ENCODE results near the gene PARD3. TPM values are rescaled to one million over a fixed set of nuclear protein-coding genes. Genes with fewer than 3 reads are reported as not detected.
A peak's percentile ranks its signal among the peaks of the same experiment; 100 is the strongest.

PARD3 gene
- polyA plus RNA-seq, 2 of the 4 experiments (the other 2 are of a cell fraction): 110 to 200 TPM

GRCh38 chr10:34589275-34589674, 225.8 kb downstream of the PARD3 start:
- FAIRE-seq (no peak), DNase-seq (ENCODE audit: low read depth in 1 of 2, low spot score in 1 of 2) (no peak), ATAC-seq (no peak)
- peaks cover 39% of the 10 kb centered on the region for H3K4me1 ChIP-seq
- H3K4me2 ChIP-seq: no peak overlapping the region
- H3K4me3 ChIP-seq: no peak overlapping the region
- POLR2A ChIA-PET: no interaction called here
- TF ChIP-seq RCOR1 (IDR thresholded peaks at IDR 0.05; ENCODE audit: low read depth, low read length) (no peak), CBX2 (IDR thresholded peaks at IDR 0.05; ENCODE audit: borderline replicate concordance, low read depth) (no peak), TFCP2L1 (CRISPR knock-in tag; IDR thresholded peaks at IDR 0.05) (no peak), HMGXB4 (CRISPR knock-in tag; IDR thresholded peaks at IDR 0.05; ENCODE audit: borderline replicate concordance) (no peak), USF2 (IDR thresholded peaks at IDR 0.05) (no peak), SREBF2 (IDR thresholded peaks at IDR 0.05) (no peak), PHF8 (IDR thresholded peaks at IDR 0.05; ENCODE audit: borderline replicate concordance, low read depth) (no peak)
- no peak overlapping the region for H3K27ac ChIP-seq
- CTCF ChIA-PET: interaction anchor here (0.7 kb wide), 2 partner anchors 44 to 92 kb away, joined by 3 to 5 read pairs; no protein-coding TSS in a partner anchor
- 94% methylated on average over 3 of the region's 3 CpGs for WGBS (ENCODE audit: missing lambda C conversion rate)
- H3K9me3 ChIP-seq: no peaks in the 10 kb centered on the region

- TF ChIP-seq ATOH8 (CRISPR knock-in tag; IDR thresholded peaks at IDR 0.05; ENCODE audit: low read depth) (no peak), MYC (IDR thresholded peaks at IDR 0.05; ENCODE audit: borderline replicate concordance, low read length) (no peak), REST (IDR thresholded peaks at IDR 0.05) (no peak), EP300 (IDR thresholded peaks at IDR 0.05) (no peak), ZNF302 (CRISPR knock-in tag; IDR thresholded peaks at IDR 0.05) (no peak), USF2 (IDR thresholded peaks at IDR 0.05) (no peak), NR3C1 (IDR thresholded peaks at IDR 0.05) (no peak), ZC3H11A (IDR thresholded peaks at IDR 0.05) (no peak), RAD21 (conservative IDR thresholded peaks at IDR 0.05 in 1 of 2, IDR thresholded peaks at IDR 0.05 in 1 of 2) (no peak), ELK1 (IDR thresholded peaks at IDR 0.05; ENCODE audit: low read depth, low read length) (no peak), EHMT2 (IDR thresholded peaks at IDR 0.05; ENCODE audit: low read depth) (no peak), FOSL2 (IDR thresholded peaks at IDR 0.05) (no peak), FOSL2 (CRISPR knock-in tag; IDR thresholded peaks at IDR 0.05) (no peak), ESRRA (IDR thresholded peaks at IDR 0.05; ENCODE audit: borderline replicate concordance, low read length) (no peak), HDAC2 (IDR thresholded peaks at IDR 0.05) (no peak), KDM5A (IDR thresholded peaks at IDR 0.05) (no peak), HOXB5 (CRISPR knock-in tag; IDR thresholded peaks at IDR 0.05) (no peak), CEBPB (IDR thresholded peaks at IDR 0.05) (no peak), HMGXB4 (CRISPR knock-in tag; IDR thresholded peaks at IDR 0.05; ENCODE audit: borderline replicate concordance) (no peak)
- H3K27ac ChIP-seq: peak overlapping the region in 1 of 2 experiments; percentile 28; a peak in 1 of 6 replicates
- ChIA-PET CTCF (interaction anchor here (0.9 to 1.1 kb wide), 3 partner anchors 25 to 51 kb away, joined by 3 to 5 read pairs (median 4); no protein-coding TSS in a partner anchor), POLR2A (no interaction called here)
- 76% methylated on average over 6 of the region's 6 CpGs for WGBS (ENCODE audit: missing lambda C conversion rate)
- H3K4me3 ChIP-seq: no peak overlapping the region
- FAIRE-seq (no peak), DNase-seq (ENCODE audit: low read depth in 1 of 2, low spot score in 1 of 2) (no peak), ATAC-seq (no peak)
- no peak overlapping the region for H3K4me2 ChIP-seq
- H3K4me1 ChIP-seq: peaks cover 55% of the 10 kb centered on the region
- no peaks in the 10 kb centered on the region for H3K9me3 ChIP-seq
These were observed 227.4 kb downstream of the PARD3 start for GRCh38 chr10:34587680-34588019.

Data from A549 (cell line).